Measurements from ENCODE around the gene UBR2.

The UBR2 gene

GRCh38 chr6:42690872-42691271, 127.0 kb downstream of the UBR2 start:
- DNase-seq (ENCODE audit: low read depth): no peak
- no peak overlapping the region for H3K4me3 ChIP-seq (ENCODE audit: low read depth, low read length)
- no peak for TF ChIP-seq CTCF (IDR thresholded peaks at IDR 0.05; ENCODE audit: low read depth, low read length, missing control alignments)

DNA sequence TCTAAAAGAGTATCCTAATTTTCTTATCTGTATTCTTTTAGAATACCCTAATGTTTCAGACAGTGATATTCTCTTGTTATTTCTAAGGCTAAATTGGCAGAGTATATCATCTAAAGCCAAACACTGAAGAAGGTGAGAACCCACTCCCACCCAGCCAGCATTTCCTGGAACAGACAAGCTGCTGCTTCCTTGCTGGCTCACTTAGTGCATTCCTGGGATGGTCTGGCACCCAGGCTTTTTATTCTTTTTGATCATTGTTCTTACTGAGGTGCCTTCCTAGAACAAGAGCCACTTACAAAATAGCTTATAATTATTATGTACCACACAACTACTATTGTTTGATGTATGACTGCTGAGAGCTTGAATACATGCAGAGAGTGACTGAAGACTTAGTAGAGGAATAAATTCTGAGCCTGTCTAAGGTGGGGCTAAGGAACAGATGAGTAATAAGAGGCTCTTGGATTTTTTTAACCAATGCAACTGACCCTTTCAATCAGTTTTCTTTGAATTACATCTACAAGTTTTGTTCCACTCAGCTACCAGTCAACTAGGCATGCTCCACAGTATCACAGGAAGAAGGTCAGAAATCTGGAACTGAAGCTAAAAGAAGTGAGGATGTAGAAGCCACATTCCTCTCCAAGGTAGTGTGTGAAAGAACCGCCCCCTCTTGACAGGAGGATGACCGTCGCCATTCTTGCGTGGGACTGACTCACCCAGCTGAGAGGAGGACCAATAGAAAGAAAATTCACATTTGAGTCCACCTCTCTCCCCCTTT, 128.5 kb downstream of the UBR2 start:
- H3K4me3 ChIP-seq (ENCODE audit: low read depth, low read length): no peak overlapping the region
- TF ChIP-seq CTCF (IDR thresholded peaks at IDR 0.05; ENCODE audit: low read depth, low read length, missing control alignments): no peak
- no peak for DNase-seq (ENCODE audit: low read depth)

GRCh38 chr6:42693725-42694323, 130.0 kb downstream of the UBR2 start:
- no peak for TF ChIP-seq CTCF (IDR thresholded peaks at IDR 0.05; ENCODE audit: low read depth, low read length, missing control alignments)
- no peak for DNase-seq (ENCODE audit: low read depth)
- no peak overlapping the region for H3K4me3 ChIP-seq (ENCODE audit: low read depth, low read length)

- no peak overlapping the region for H3K4me3 ChIP-seq (ENCODE audit: low read depth, low read length)
- no peak for DNase-seq (ENCODE audit: low read depth)
- no peak for TF ChIP-seq CTCF (IDR thresholded peaks at IDR 0.05; ENCODE audit: low read depth, low read length, missing control alignments)
Measured at GRCh38 chr6:42694586-42694985, 130.8 kb downstream of the UBR2 start.

DNA sequence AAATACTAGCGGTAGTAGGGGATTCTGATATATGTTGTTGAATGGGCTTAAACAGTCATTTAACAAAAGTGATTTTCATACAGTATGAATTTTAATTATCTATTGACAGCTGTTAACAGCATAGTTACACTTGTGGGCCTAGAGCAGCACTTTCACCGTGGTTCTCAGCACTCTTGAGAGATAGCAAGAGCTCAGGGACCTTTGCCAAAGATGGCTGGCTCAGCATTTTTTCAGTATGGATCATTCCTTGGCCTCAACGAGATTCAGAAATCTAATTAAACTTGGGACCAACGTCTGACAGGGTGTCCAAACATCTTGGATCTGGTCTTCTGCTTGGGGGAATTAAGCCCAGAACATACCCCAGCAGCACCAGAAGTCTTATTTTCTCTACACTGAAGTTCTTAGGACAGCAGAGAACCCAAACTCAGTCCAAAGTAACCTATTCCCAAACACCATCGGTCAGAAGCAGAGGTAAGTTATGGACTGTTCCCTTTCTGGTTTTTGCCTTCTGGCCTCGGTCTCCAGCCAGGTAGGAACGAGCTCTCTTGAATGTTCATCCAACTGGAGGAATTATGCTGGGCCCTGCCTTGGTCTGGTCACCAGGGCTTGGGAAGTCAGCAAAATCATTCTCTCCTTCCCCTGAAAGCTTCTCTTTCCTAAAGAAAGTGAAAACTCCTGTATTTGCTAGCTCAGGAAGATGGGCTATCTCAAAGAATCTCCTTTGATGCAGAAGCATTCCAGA, 132.9 kb downstream of the UBR2 start:
- H3K4me3 ChIP-seq (ENCODE audit: low read depth, low read length): no peak overlapping the region
- DNase-seq (ENCODE audit: low read depth): no peak
- TF ChIP-seq CTCF (IDR thresholded peaks at IDR 0.05; ENCODE audit: low read depth, low read length, missing control alignments): no peak

DNA sequence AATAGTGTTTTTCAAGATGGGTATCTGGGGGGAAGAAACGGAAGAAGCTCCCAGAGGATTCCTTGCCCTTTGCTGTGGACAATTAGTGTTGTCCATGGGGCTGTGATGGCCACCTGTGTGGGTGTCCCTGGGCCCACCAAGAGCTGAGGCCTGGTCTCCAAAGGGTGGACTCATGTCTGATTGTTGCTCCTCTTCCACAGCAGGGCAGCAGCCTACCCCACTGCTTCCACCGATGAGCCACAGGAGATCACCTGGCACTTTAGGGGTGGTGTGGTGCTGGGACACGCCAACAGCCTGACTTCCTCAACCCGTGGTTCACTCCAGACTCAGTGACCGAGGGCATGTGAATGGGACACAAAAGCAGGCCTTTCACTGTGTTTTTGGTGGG, 133.4 kb downstream of the UBR2 start:
- no peak for DNase-seq (ENCODE audit: low read depth)
- no peak overlapping the region for H3K4me3 ChIP-seq (ENCODE audit: low read depth, low read length)
- TF ChIP-seq CTCF (IDR thresholded peaks at IDR 0.05; ENCODE audit: low read depth, low read length, missing control alignments): no peak
